Measurements from ENCODE around the gene GABARAPL2. TPM values are rescaled to one million over a fixed set of nuclear protein-coding genes. Genes with fewer than 3 reads are reported as not detected.
A peak's percentile ranks its signal among the peaks of the same experiment; 100 is the strongest.

The GABARAPL2 gene
- polyA plus RNA-seq, 2 of the 4 experiments (the other 2 are of a cell fraction): 80.6 to 107 TPM

- Histone ChIP-seq H3K27ac (no peak overlapping the region), H3K9me3 (no peaks in the 10 kb centered on the region), H3K4me1 (peaks cover 19% of the 10 kb centered on the region), H3K4me2 (peak overlapping the region; percentile 98), H3K4me3 (no peak overlapping the region)
- peak in 1 of 2 experiments; percentile 15; a peak in 1 of 6 replicates for ATAC-seq
- no peak for TF ChIP-seq ZFP36 (IDR thresholded peaks at IDR 0.05; ENCODE audit: borderline replicate concordance, partially characterized antibody)
- peak; percentile 20 to 52; a peak in 2 of 5 replicates for TF ChIP-seq RAD21 (conservative IDR thresholded peaks at IDR 0.05 in 1 of 2, IDR thresholded peaks at IDR 0.05 in 1 of 2)
- no peak for TF ChIP-seq BHLHE40 (IDR thresholded peaks at IDR 0.05; ENCODE audit: low read depth, low read length)
- no peak for TF ChIP-seq RFX5 (IDR thresholded peaks at IDR 0.05)
- no peak for TF ChIP-seq CHD4 (IDR thresholded peaks at IDR 0.05; ENCODE audit: borderline replicate concordance)
- no peak for TF ChIP-seq GATA3 (IDR thresholded peaks at IDR 0.05; ENCODE audit: borderline replicate concordance)
- TF ChIP-seq BCL3 (IDR thresholded peaks at IDR 0.05): no peak
- TF ChIP-seq HOXA7 (CRISPR knock-in tag; IDR thresholded peaks at IDR 0.05): no peak
- no peak for TF ChIP-seq HEYL (CRISPR knock-in tag; IDR thresholded peaks at IDR 0.05)
- TF ChIP-seq RCOR1 (IDR thresholded peaks at IDR 0.05; ENCODE audit: low read depth, low read length): no peak
- peak; percentile 55 for TF ChIP-seq CTCF (IDR thresholded peaks at IDR 0.05)
- TF ChIP-seq FOXS1 (CRISPR knock-in tag; IDR thresholded peaks at IDR 0.05): no peak
- no peak for TF ChIP-seq NPAS2 (CRISPR knock-in tag; IDR thresholded peaks at IDR 0.05; ENCODE audit: borderline replicate concordance)
- TF ChIP-seq JUNB (IDR thresholded peaks at IDR 0.05): no peak
- no peak for TF ChIP-seq MYC (IDR thresholded peaks at IDR 0.05; ENCODE audit: borderline replicate concordance, low read length)
- ChIA-PET CTCF (interaction anchor here (0.6 to 1.9 kb wide), 11 partner anchors 9 to 154 kb away, joined by 3 to 9 read pairs (median 5); no protein-coding TSS in a partner anchor), POLR2A (interaction anchor here (1.4 kb wide), 1 partner anchor 104 kb away, joined by 4 read pairs; no protein-coding TSS in a partner anchor)
- 30% methylated on average over 2 of the region's 2 CpGs for WGBS (ENCODE audit: missing lambda C conversion rate)
- FAIRE-seq: no peak
- DNase-seq (ENCODE audit: low read depth in 1 of 2, low spot score in 1 of 2): peak; percentile 44 to 49
Measured at GRCh38 chr16:75621170-75621477, 54.9 kb downstream of the GABARAPL2 start.

- Histone ChIP-seq H3K4me1 (peaks cover 19% of the 10 kb centered on the region), H3K9me3 (no peaks in the 10 kb centered on the region), H3K4me3 (peak within 1 kb of the TSS; percentile 85), H3K4me2 (peak within 1 kb of the TSS; percentile 98), H3K27ac (peak within 1 kb of the TSS; percentile 91 to 96)
- FAIRE-seq (no peak), DNase-seq (ENCODE audit: low read depth in 1 of 2, low spot score in 1 of 2) (peak; percentile 94 to 98), ATAC-seq (peak; percentile 95 to 98)
- CTCF ChIA-PET: interaction anchor here (0.8 to 1.5 kb wide), 4 partner anchors 11 to 150 kb away, joined by 3 to 8 read pairs (median 3); no protein-coding TSS in a partner anchor
- 2% methylated on average over 52 of the region's 62 CpGs for WGBS (ENCODE audit: missing lambda C conversion rate)
- POLR2A ChIA-PET: interaction anchor here (0.5 to 2.2 kb wide), 11 partner anchors 8 to 424 kb away, joined by 3 to 17 read pairs (median 4); partner anchors contain the start of genes CFDP1, GABARAPL2, KARS1 and TERF2IP
- no peak for TF ChIP-seq HDAC2 (IDR thresholded peaks at IDR 0.05)
- no peak for TF ChIP-seq ELK1 (IDR thresholded peaks at IDR 0.05; ENCODE audit: low read depth, low read length)
- no peak for TF ChIP-seq HOXB13 (CRISPR knock-in tag; IDR thresholded peaks at IDR 0.05; ENCODE audit: low read depth)
- no peak for TF ChIP-seq TFCP2L1 (CRISPR knock-in tag; IDR thresholded peaks at IDR 0.05)
- TF ChIP-seq CHD2 (IDR thresholded peaks at IDR 0.05; ENCODE audit: low read length, partially characterized antibody): peak; percentile 95
- peak; percentile 18; the same call in 1 of the 2 replicates for TF ChIP-seq GATA3 (IDR thresholded peaks at IDR 0.05; ENCODE audit: borderline replicate concordance)
- no peak for TF ChIP-seq RNF2 (IDR thresholded peaks at IDR 0.05; ENCODE audit: borderline replicate concordance, low read depth)
- no peak for TF ChIP-seq CBX2 (IDR thresholded peaks at IDR 0.05; ENCODE audit: borderline replicate concordance, low read depth)
- TF ChIP-seq CHD4 (IDR thresholded peaks at IDR 0.05; ENCODE audit: borderline replicate concordance): no peak
- no peak for TF ChIP-seq RFX5 (IDR thresholded peaks at IDR 0.05)
- TF ChIP-seq EP300 (IDR thresholded peaks at IDR 0.05): no peak
- TF ChIP-seq USF2 (IDR thresholded peaks at IDR 0.05): no peak
- TF ChIP-seq SREBF2 (IDR thresholded peaks at IDR 0.05): no peak
- no peak for TF ChIP-seq MAZ (IDR thresholded peaks at IDR 0.05; ENCODE audit: borderline replicate concordance, low read depth, low read length)
- TF ChIP-seq HEYL (CRISPR knock-in tag; IDR thresholded peaks at IDR 0.05): no peak
- no peak for TF ChIP-seq RAD21 (conservative IDR thresholded peaks at IDR 0.05 in 1 of 2, IDR thresholded peaks at IDR 0.05 in 1 of 2)
- no peak for TF ChIP-seq HOXB5 (CRISPR knock-in tag; IDR thresholded peaks at IDR 0.05)
- TF ChIP-seq MAFK (IDR thresholded peaks at IDR 0.05; ENCODE audit: partially characterized antibody): no peak
- no peak for TF ChIP-seq CEBPB (IDR thresholded peaks at IDR 0.05)
- no peak for TF ChIP-seq KDM1A (IDR thresholded peaks at IDR 0.05; ENCODE audit: low read depth)
- TF ChIP-seq ATOH8 (CRISPR knock-in tag; IDR thresholded peaks at IDR 0.05; ENCODE audit: low read depth): no peak
Measured at GRCh38 chr16:75622761-75623605, 56.8 kb downstream of the GABARAPL2 start, which contains the start of gene ADAT1. Gene ADAT1 (minus strand): TSS chr16:75623281. CDS start chr16:75620799, 2,482 bp downstream.
